ENCODE measurements around the gene VAT1L.

The VAT1L gene

GRCh38 chr16:77788181-77789084, at the start of gene VAT1L:
TSS of gene VAT1L (plus strand) at chr16:77788564. CDS start at chr16:77788683, 119 bp downstream.
- DNase-seq (ENCODE audit: low read depth), result no peak

- no peak for DNase-seq (ENCODE audit: low read depth)
Observed at GRCh38 chr16:77738706-77739558, 49.4 kb upstream of the VAT1L start.

GRCh38 chr16:77739559-77739892, 48.8 kb upstream of the VAT1L start:
- DNase-seq (ENCODE audit: low read depth), result no peak

GRCh38 chr16:77744141-77744540, 44.2 kb upstream of the VAT1L start:
- no peak for DNase-seq (ENCODE audit: low read depth)

- no peak for DNase-seq (ENCODE audit: low read depth)
Observed at GRCh38 chr16:77745972-77746371, 42.4 kb upstream of the VAT1L start.

GRCh38 chr16:77748421-77749005, 39.9 kb upstream of the VAT1L start:
- no peak for DNase-seq (ENCODE audit: low read depth)

GRCh38 chr16:77749415-77749814, 38.9 kb upstream of the VAT1L start:
- DNase-seq (ENCODE audit: low read depth), result no peak

GRCh38 chr16:77758046-77758445, 30.3 kb upstream of the VAT1L start:
- DNase-seq (ENCODE audit: low read depth), result no peak

- no peak for DNase-seq (ENCODE audit: low read depth)
Observed at GRCh38 chr16:77758508-77758907, 29.9 kb upstream of the VAT1L start.

GRCh38 chr16:77759201-77759600, 29.2 kb upstream of the VAT1L start:
- DNase-seq (ENCODE audit: low read depth), result no peak

GRCh38 chr16:77759821-77760220, 28.5 kb upstream of the VAT1L start:
- DNase-seq (ENCODE audit: low read depth), result no peak

GRCh38 chr16:77760800-77761199, 27.6 kb upstream of the VAT1L start:
- DNase-seq (ENCODE audit: low read depth), result no peak

- DNase-seq (ENCODE audit: low read depth), result no peak
Observed at GRCh38 chr16:77761204-77761603, 27.2 kb upstream of the VAT1L start.

GRCh38 chr16:77762262-77762661, 26.1 kb upstream of the VAT1L start:
- no peak for DNase-seq (ENCODE audit: low read depth)

- DNase-seq (ENCODE audit: low read depth), result no peak
Observed at GRCh38 chr16:77763994-77764393, 24.4 kb upstream of the VAT1L start.

GRCh38 chr16:77767211-77767610, 21.2 kb upstream of the VAT1L start:
- DNase-seq (ENCODE audit: low read depth), result no peak

- no peak for DNase-seq (ENCODE audit: low read depth)
Observed at GRCh38 chr16:77767826-77768225, 20.5 kb upstream of the VAT1L start.

- DNase-seq (ENCODE audit: low read depth), result no peak
Observed at GRCh38 chr16:77775911-77776909, 12.2 kb upstream of the VAT1L start.

- no peak for DNase-seq (ENCODE audit: low read depth)
Observed at GRCh38 chr16:77777745-77778144, 10.6 kb upstream of the VAT1L start.

GRCh38 chr16:77780378-77780837, 8.0 kb upstream of the VAT1L start:
- DNase-seq (ENCODE audit: low read depth), result peak; percentile 95

- DNase-seq (ENCODE audit: low read depth), result no peak
Observed at GRCh38 chr16:77781091-77781490, 7.3 kb upstream of the VAT1L start.
